NCI-H1105 (cell line): Measurements from ENCODE around the gene DLG2.

Experiments used
- DNase-seq: peaks from one replicate; lab custom pipeline; 2025; lab: John Stamatoyannopoulos, UW

DLG2 gene

GRCh38 chr11:83923961-83924360 is 1703.2 kb downstream of the DLG2 start:
- no peak for DNase-seq

GRCh38 chr11:83922953-83923352 is 1704.2 kb downstream of the DLG2 start:
- DNase-seq, result no peak

GRCh38 chr11:83922318-83922717 is 1704.8 kb downstream of the DLG2 start:
- no peak for DNase-seq

GRCh38 chr11:83921447-83922192 is 1705.5 kb downstream of the DLG2 start:
- no peak for DNase-seq

- no peak for DNase-seq
Observed at GRCh38 chr11:83918476-83918875, 1708.7 kb downstream of the DLG2 start.

- DNase-seq, result no peak
Observed at GRCh38 chr11:83914995-83915394, 1712.1 kb downstream of the DLG2 start.

- DNase-seq, result no peak
Observed at GRCh38 chr11:83909579-83910534, 1717.3 kb downstream of the DLG2 start.

- DNase-seq, result no peak
Observed at GRCh38 chr11:83908298-83908856, 1718.8 kb downstream of the DLG2 start.

GRCh38 chr11:83895516-83895915 is 1731.6 kb downstream of the DLG2 start:
- no peak for DNase-seq

- no peak for DNase-seq
Observed at GRCh38 chr11:83881428-83881827, 1745.7 kb downstream of the DLG2 start.

GRCh38 chr11:83871054-83871453 is 1756.1 kb downstream of the DLG2 start:
- DNase-seq, result no peak

GRCh38 chr11:83866655-83867054 is 1760.5 kb downstream of the DLG2 start:
- no peak for DNase-seq

- DNase-seq, result no peak
Observed at GRCh38 chr11:83865636-83866461, 1761.3 kb downstream of the DLG2 start.

- no peak for DNase-seq
Observed at GRCh38 chr11:83864412-83865057, 1762.6 kb downstream of the DLG2 start.

- DNase-seq, result no peak
Observed at GRCh38 chr11:83863272-83863671, 1763.9 kb downstream of the DLG2 start.

- DNase-seq, result no peak
Observed at GRCh38 chr11:83862691-83863090, 1764.5 kb downstream of the DLG2 start.

- DNase-seq, result no peak
Observed at GRCh38 chr11:83862033-83862432, 1765.1 kb downstream of the DLG2 start.

- DNase-seq, result no peak
Observed at GRCh38 chr11:83858694-83859093, 1768.5 kb downstream of the DLG2 start.

- DNase-seq, result no peak
Observed at GRCh38 chr11:83855237-83855636, 1771.9 kb downstream of the DLG2 start.

- DNase-seq, result no peak
Observed at GRCh38 chr11:83852775-83853442, 1774.2 kb downstream of the DLG2 start.

GRCh38 chr11:83852012-83852411 is 1775.1 kb downstream of the DLG2 start:
- no peak for DNase-seq
